CD14-positive monocyte (primary cell): ENCODE data around the gene NEK1. TPM values are rescaled to one million over a fixed set of nuclear protein-coding genes. Genes with fewer than 3 reads are reported as not detected.

Source experiments
- DNase-seq, 3 donors: peaks; one replicate each; pipeline ENCODE4 v3.0.0-alpha.2; 2011 to 2022
- H2AFZ ChIP-seq: 2 replicates; pipeline ENCODE4 v1.6.0; 2012; ENCODE audit warnings: mild to moderate bottlenecking, low read depth, low read length, inconsistent platforms; ENCODE audit not compliant: insufficient read depth, poor library complexity, severe bottlenecking
- H3K27ac ChIP-seq, 2 donors: 1 replicate in 1 of 2; 2 replicates in 1 of 2; pipeline ENCODE4 v1.5.1; 2012 to 2013; ENCODE audit warnings: low read length in 2 of 2, control low read depth in 1 of 2, inconsistent platforms in 1 of 2, low read depth in 1 of 2, mild to moderate bottlenecking in 1 of 2
- H3K27me3 ChIP-seq, 2 donors: one replicate each; pipeline versions ENCODE4 v1.6.0 to v1.6.1; 2011 to 2013; ENCODE audit warnings: low read length in 2 of 2; ENCODE audit not compliant: control insufficient read depth in 2 of 2, insufficient read depth in 2 of 2
- H3K36me3 ChIP-seq, 2 donors: replicated peaks in 1 of 2; 1 replicate in 1 of 2; 2 replicates in 1 of 2; pipeline versions ENCODE4 v1.5.1 to v1.6.1; 2012 to 2013; ENCODE audit warnings: low read length in 2 of 2, control low read depth in 1 of 2, inconsistent platforms in 1 of 2, mild to moderate bottlenecking in 1 of 2; ENCODE audit not compliant: insufficient read depth in 2 of 2, control insufficient read depth in 1 of 2
- H3K4me1 ChIP-seq, 2 donors: 1 replicate in 1 of 2; 2 replicates in 1 of 2; pipeline versions ENCODE4 v1.5.1 to v1.6.1; 2012 to 2013; ENCODE audit warnings: low read length in 2 of 2, control low read depth in 1 of 2, inconsistent platforms in 1 of 2, mild to moderate bottlenecking in 1 of 2, moderate library complexity in 1 of 2; ENCODE audit not compliant: insufficient read depth in 2 of 2, control insufficient read depth in 1 of 2
- H3K4me2 ChIP-seq: replicated peaks from 2 replicates; pipeline ENCODE3; 2012; ENCODE audit warnings: low read length, moderate library complexity, mild to moderate bottlenecking; ENCODE audit not compliant: poor library complexity, severe bottlenecking; ENCODE audit errors: extremely low read depth
- H3K4me3 ChIP-seq, 3 experiments: fragments of 200-600 bp in 1 of 3; sonication (generic) in 1 of 3; replicated peaks in 1 of 3; 1 replicate in 2 of 3; 2 replicates in 1 of 3; pipeline ENCODE4 v1.5.1; 2011 to 2013; ENCODE audit warnings: low read length in 3 of 3, mild to moderate bottlenecking in 3 of 3, control low read depth in 2 of 3, low read depth in 2 of 3, inconsistent platforms in 1 of 3, moderate library complexity in 1 of 3
- H3K79me2 ChIP-seq: 2 replicates; pipeline ENCODE4 v1.6.0; 2012; ENCODE audit warnings: mild to moderate bottlenecking, control low read depth, inconsistent platforms, low read length, moderate library complexity; ENCODE audit not compliant: insufficient read depth
- H3K9ac ChIP-seq: 2 replicates; pipeline ENCODE4 v1.6.0; 2017; ENCODE audit warnings: low read length, mild to moderate bottlenecking; ENCODE audit not compliant: insufficient read depth, poor library complexity, severe bottlenecking
- H3K9me3 ChIP-seq, 2 donors: replicated peaks in 1 of 2; 1 replicate in 1 of 2; 2 replicates in 1 of 2; pipeline versions ENCODE4 v1.5.1 to v1.6.1; 2012 to 2013; ENCODE audit warnings: low read length in 2 of 2, control low read depth in 1 of 2; ENCODE audit not compliant: control insufficient read depth in 1 of 2, insufficient read depth in 1 of 2
- H4K20me1 ChIP-seq: 2 replicates; pipeline ENCODE4 v1.6.0; 2012; ENCODE audit warnings: mild to moderate bottlenecking, low read length, control low read depth, moderate library complexity; ENCODE audit not compliant: insufficient read depth
- H3K27ac Mint-ChIP-seq, 7 donors: one replicate each; pipeline ENCODE4 v1.8.0; 2020; ENCODE audit warnings: mild to moderate bottlenecking in 7 of 7, mixed read lengths in 7 of 7, moderate library complexity in 6 of 7, inconsistent platforms in 2 of 7
- H3K27me3 Mint-ChIP-seq, 3 donors: one replicate each; pipeline ENCODE4 v1.8.0; 2021 to 2022; ENCODE audit warnings: low read depth in 3 of 3, mild to moderate bottlenecking in 3 of 3, mixed read lengths in 3 of 3, moderate library complexity in 3 of 3, inconsistent platforms in 1 of 3
- H3K36me3 Mint-ChIP-seq, 2 donors: one replicate each; pipeline ENCODE4 v1.8.0; 2020; ENCODE audit warnings: mixed read lengths in 2 of 2, inconsistent platforms in 1 of 2, mild to moderate bottlenecking in 1 of 2
- H3K4me1 Mint-ChIP-seq: one replicate; pipeline ENCODE4 v1.8.0; 2020; ENCODE audit warnings: mild to moderate bottlenecking, mixed read lengths
- H3K4me3 Mint-ChIP-seq, 2 donors: one replicate each; pipeline ENCODE4 v1.8.0; 2020; ENCODE audit warnings: mild to moderate bottlenecking in 2 of 2, mixed read lengths in 2 of 2, moderate library complexity in 1 of 2
- H3K9me3 Mint-ChIP-seq, 7 donors: one replicate each; pipeline ENCODE4 v1.8.0; 2020 to 2022; ENCODE audit warnings: mixed read lengths in 7 of 7, mild to moderate bottlenecking in 6 of 7, moderate library complexity in 6 of 7, inconsistent platforms in 2 of 7
- CTCF ChIP-seq: fragments of 200-600 bp; IDR thresholded peaks from one replicate; pipeline ENCODE4 v1.8.0; 2022; ENCODE audit warnings: antibody characterized with exemption, mild to moderate bottlenecking
- WGBS: methylation state at CpG from one replicate; pipeline ENCODE4 v1.1.5; 2013; ENCODE audit warnings: missing lambda C conversion rate; ENCODE audit not compliant: insufficient coverage; 5-methylcytosine and 5-hydroxymethylcytosine counted together
- intact Hi-C, 2 donors: fragments of 100-400 bp; cut with micrococcal nuclease; formaldehyde crosslinking; loops; one replicate each; pipeline versions ENCODE4 v1.15.0 to v1.15.1; 2023
- polyA plus RNA-seq, 3 donors: library from polyadenylated mRNA; depleted of rRNA in 1 of 3; unstranded in 2 of 3; stranded (reverse) in 1 of 3; fragments of 300-500 nt in 2 of 3; fragments of >200 nt in 1 of 3; fragmentation: Illumina TruSeq in 2 of 3; gene quantifications; 1 replicate in 2 of 3; 2 replicates in 1 of 3; pipeline ENCODE4 v1.2.3, GENCODE V29; 2012 to 2021

The NEK1 gene
- polyA plus RNA-seq, 3 donors: 1.9 to 5.5 (median 2.7) TPM

GRCh38 chr4:169619518-169619957 lies 7.2 kb upstream of the NEK1 start:
- 3% methylated on average over 5 of the region's 12 CpGs for WGBS
- intact Hi-C loops: no loop called here
- H3K4me3 Mint-ChIP-seq: peak overlapping the region; percentile 92 to 99
- H3K27ac ChIP-seq: peak overlapping the region; percentile 99
- H3K36me3 Mint-ChIP-seq: peaks cover 0 to 3% of the 10 kb centered on the region in 2 donors
- H3K9ac ChIP-seq: peak overlapping the region; percentile 90
- H3K9me3 ChIP-seq: no peaks in the 10 kb centered on the region
- H3K27me3 ChIP-seq: no peaks in the 10 kb centered on the region
- peak overlapping the region; percentile 75 for H3K4me2 ChIP-seq
- H4K20me1 ChIP-seq: no peaks in the 10 kb centered on the region
- TF ChIP-seq CTCF: peak; percentile 68
- peak in 2 of 3 donors; percentile 25 to 36 for DNase-seq
- H3K27ac Mint-ChIP-seq: peak overlapping the region; percentile 100
- H3K27me3 Mint-ChIP-seq: peaks cover 0 to 9% (median 6%) of the 10 kb centered on the region in 3 donors
- no peaks in the 10 kb centered on the region for H3K9me3 Mint-ChIP-seq
- no peaks in the 10 kb centered on the region for H3K36me3 ChIP-seq
- peaks cover 28% of the 10 kb centered on the region in 2 donors for H3K4me1 ChIP-seq
- H3K4me1 Mint-ChIP-seq: peaks cover 32% of the 10 kb centered on the region
- H3K4me3 ChIP-seq: peak overlapping the region; percentile 60 to 95 (median 74)
- peaks cover 38% of the 10 kb centered on the region for H3K79me2 ChIP-seq
- peak overlapping the region; percentile 18 for H2AFZ ChIP-seq

- no peak overlapping the region for H3K9ac ChIP-seq
- no CpG with 5 or more reads among the region's 4 CpGs for WGBS
Measured at GRCh38 chr4:169618986-169619385, 6.6 kb upstream of the NEK1 start.

More at GRCh38 chr4:169618986-169619385, 6.6 kb upstream of the NEK1 start:
- intact Hi-C loops: no loop called here
- Mint-ChIP-seq H3K4me1 (peaks cover 32% of the 10 kb centered on the region), H3K27me3 (peaks cover 0 to 9% (median 6%) of the 10 kb centered on the region in 3 donors), H3K36me3 (peaks cover 0 to 3% of the 10 kb centered on the region in 2 donors), H3K4me3 (peak overlapping the region in 1 of 2 donors; percentile 92), H3K9me3 (no peaks in the 10 kb centered on the region), H3K27ac (peak overlapping the region; percentile 100)
- DNase-seq: no peak
- Histone ChIP-seq H3K36me3 (no peaks in the 10 kb centered on the region), H3K27me3 (no peaks in the 10 kb centered on the region), H3K27ac (peak overlapping the region in 1 of 2 donors; percentile 99), H3K4me1 (peaks cover 28% of the 10 kb centered on the region in 2 donors), H3K79me2 (peaks cover 33% of the 10 kb centered on the region), H2AFZ (no peak overlapping the region), H3K4me3 (peak overlapping the region in 2 of 3 experiments; percentile 74 to 95), H4K20me1 (no peaks in the 10 kb centered on the region), H3K4me2 (peak overlapping the region; percentile 75), H3K9me3 (no peaks in the 10 kb centered on the region)
- TF ChIP-seq CTCF: no peak
